T follicular helper cell (primary cell): Measurements from ENCODE around the gene UTP4.

ENCODE experiments used
- DNase-seq: peaks from one replicate; pipeline ENCODE4 v3.0.0-alpha.2; 2020; ENCODE audit warnings: low read depth

UTP4 gene

GRCh38 chr16:69176033-69176800 lies 43.8 kb downstream of the UTP4 start:
- DNase-seq, result no peak

- DNase-seq, result no peak
These were observed 47.0 kb downstream of the UTP4 start for GRCh38 chr16:69179328-69180010.

GRCh38 chr16:69180011-69180338 lies 47.5 kb downstream of the UTP4 start:
- DNase-seq, result no peak

GRCh38 chr16:69182730-69183416 lies 50.4 kb downstream of the UTP4 start:
- no peak for DNase-seq

GRCh38 chr16:69186642-69187445 lies 54.4 kb downstream of the UTP4 start, which contains the start of gene SNTB2:
Gene SNTB2 (plus strand): TSS chr16:69187164. CDS start chr16:69187167, 3 bp downstream.
- peak; percentile 71 for DNase-seq

- DNase-seq, result peak; percentile 24
These were observed 55.2 kb downstream of the UTP4 start for GRCh38 chr16:69187446-69188235.

- peak; percentile 7 for DNase-seq
These were observed 55.7 kb downstream of the UTP4 start for GRCh38 chr16:69188236-69188549.

GRCh38 chr16:69188716-69189115 lies 56.3 kb downstream of the UTP4 start:
- DNase-seq, result no peak

GRCh38 chr16:69190046-69190588 lies 57.7 kb downstream of the UTP4 start:
- no peak for DNase-seq

- DNase-seq, result no peak
These were observed 58.1 kb downstream of the UTP4 start for GRCh38 chr16:69190598-69190997.

GRCh38 chr16:69191136-69191535 lies 58.7 kb downstream of the UTP4 start:
- no peak for DNase-seq

- no peak for DNase-seq
These were observed 61.4 kb downstream of the UTP4 start for GRCh38 chr16:69193855-69194254.

GRCh38 chr16:69194488-69194887 lies 62.0 kb downstream of the UTP4 start:
- DNase-seq, result no peak

GRCh38 chr16:69195369-69196029 lies 63.0 kb downstream of the UTP4 start:
- no peak for DNase-seq

- DNase-seq, result no peak
These were observed 65.1 kb downstream of the UTP4 start for GRCh38 chr16:69197573-69197972.

GRCh38 chr16:69199382-69199781 lies 66.9 kb downstream of the UTP4 start:
- DNase-seq, result no peak

- no peak for DNase-seq
These were observed 68.8 kb downstream of the UTP4 start for GRCh38 chr16:69201291-69201690.

GRCh38 chr16:69201787-69202186 lies 69.3 kb downstream of the UTP4 start:
- no peak for DNase-seq

- no peak for DNase-seq
These were observed 71.7 kb downstream of the UTP4 start for GRCh38 chr16:69204172-69204571.

- no peak for DNase-seq
These were observed 77.3 kb downstream of the UTP4 start for GRCh38 chr16:69209735-69210134.

GRCh38 chr16:69217433-69217832 lies 85.0 kb downstream of the UTP4 start:
- no peak for DNase-seq
